ENCODE results near the gene MAPRE2.

Gene MAPRE2

DNA sequence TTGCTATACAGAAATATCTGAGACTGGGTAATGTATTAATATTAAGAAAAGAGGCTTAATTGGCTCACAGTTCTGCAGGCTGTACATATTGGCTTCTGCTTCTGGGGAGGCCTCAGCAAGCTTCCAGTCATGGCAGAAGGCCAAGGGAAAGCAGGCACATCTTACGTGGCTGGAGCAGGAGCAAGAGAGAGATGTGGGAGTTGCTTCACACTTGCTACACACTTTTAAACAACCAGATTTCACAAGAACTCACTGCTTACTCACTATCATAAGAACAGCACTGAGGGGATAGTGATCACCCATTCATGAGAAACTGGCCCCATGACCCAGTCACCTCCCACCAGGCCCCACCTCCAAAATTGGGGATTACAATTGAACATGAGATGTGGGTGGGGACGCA lies 50.6 kb downstream of the MAPRE2 start:
- TF ChIP-seq EGR1 (IDR thresholded peaks at IDR 0.05) (no peak), TCF12 (IDR thresholded peaks at IDR 0.05; ENCODE audit: low read depth) (no peak), TEAD4 (IDR thresholded peaks at IDR 0.05) (no peak)

DNA sequence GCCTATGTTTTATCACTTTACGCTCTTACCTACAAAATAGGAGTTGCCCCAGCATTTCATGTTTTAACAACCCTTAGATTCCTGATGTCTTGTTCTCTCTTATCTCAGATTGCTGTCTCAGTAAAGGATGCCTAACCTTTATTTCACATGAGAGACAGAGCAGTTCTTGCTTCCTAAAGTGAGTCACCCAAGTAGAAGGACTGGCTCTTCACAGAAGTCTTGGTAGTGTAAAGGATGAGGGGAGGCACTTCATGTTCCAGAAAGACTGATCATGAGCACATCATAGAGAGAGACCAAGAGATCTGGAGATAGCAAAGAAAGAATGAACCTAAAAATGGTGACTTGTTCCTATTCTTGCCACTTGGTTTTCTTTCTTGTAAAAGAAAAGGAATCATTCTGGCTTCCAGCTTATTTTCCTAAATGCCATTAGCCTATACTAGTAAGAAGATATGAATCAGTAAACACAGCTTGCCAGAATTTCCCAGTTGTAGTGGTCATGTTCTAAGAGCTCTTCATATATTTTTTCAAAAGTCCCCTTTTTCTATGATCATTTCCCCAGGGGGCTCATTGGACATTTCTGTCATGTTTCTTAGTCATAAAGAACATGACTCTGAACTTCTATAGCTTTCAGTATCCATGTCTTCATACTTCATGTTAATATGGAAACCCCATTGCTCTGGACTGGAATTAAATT lies 54.9 kb downstream of the MAPRE2 start:
- TF ChIP-seq TEAD4 (IDR thresholded peaks at IDR 0.05) (no peak), YY1 (IDR thresholded peaks at IDR 0.05; ENCODE audit: low read depth) (no peak), CREB1 (IDR thresholded peaks at IDR 0.05; ENCODE audit: low read depth) (no peak), ZBTB7A (IDR thresholded peaks at IDR 0.05; ENCODE audit: low read depth) (no peak), EP300 (IDR thresholded peaks at IDR 0.05; ENCODE audit: borderline replicate concordance) (no peak)
- TF ChIP-seq, protein P1, sequence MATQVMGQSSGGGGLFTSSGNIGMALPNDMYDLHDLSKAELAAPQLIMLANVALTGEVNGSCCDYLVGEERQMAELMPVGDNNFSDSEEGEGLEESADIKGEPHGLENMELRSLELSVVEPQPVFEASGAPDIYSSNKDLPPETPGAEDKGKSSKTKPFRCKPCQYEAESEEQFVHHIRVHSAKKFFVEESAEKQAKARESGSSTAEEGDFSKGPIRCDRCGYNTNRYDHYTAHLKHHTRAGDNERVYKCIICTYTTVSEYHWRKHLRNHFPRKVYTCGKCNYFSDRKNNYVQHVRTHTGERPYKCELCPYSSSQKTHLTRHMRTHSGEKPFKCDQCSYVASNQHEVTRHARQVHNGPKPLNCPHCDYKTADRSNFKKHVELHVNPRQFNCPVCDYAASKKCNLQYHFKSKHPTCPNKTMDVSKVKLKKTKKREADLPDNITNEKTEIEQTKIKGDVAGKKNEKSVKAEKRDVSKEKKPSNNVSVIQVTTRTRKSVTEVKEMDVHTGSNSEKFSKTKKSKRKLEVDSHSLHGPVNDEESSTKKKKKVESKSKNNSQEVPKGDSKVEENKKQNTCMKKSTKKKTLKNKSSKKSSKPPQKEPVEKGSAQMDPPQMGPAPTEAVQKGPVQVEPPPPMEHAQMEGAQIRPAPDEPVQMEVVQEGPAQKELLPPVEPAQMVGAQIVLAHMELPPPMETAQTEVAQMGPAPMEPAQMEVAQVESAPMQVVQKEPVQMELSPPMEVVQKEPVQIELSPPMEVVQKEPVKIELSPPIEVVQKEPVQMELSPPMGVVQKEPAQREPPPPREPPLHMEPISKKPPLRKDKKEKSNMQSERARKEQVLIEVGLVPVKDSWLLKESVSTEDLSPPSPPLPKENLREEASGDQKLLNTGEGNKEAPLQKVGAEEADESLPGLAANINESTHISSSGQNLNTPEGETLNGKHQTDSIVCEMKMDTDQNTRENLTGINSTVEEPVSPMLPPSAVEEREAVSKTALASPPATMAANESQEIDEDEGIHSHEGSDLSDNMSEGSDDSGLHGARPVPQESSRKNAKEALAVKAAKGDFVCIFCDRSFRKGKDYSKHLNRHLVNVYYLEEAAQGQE (IDR thresholded peaks at IDR 0.05; ENCODE audit: low read depth): no peak

DNA sequence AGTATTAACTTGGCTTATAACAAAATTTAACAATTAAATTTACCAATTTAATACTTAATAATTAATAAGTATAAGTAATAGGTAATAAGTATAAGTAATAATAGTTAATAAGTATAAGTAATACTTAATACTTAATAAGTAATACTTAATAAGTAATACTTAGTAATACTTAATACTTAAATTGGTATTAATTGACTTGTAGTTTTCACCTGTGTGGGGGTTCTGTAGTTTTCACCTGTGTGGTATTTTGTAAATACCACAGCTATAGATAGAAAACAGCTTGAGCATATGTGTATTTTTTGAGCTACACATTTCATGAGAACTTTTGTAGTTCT lies 55.4 kb downstream of the MAPRE2 start:
- TF ChIP-seq TEAD4 (IDR thresholded peaks at IDR 0.05): no peak
- TF ChIP-seq ZBTB7A (IDR thresholded peaks at IDR 0.05; ENCODE audit: low read depth): no peak
- TF ChIP-seq, protein P1 (IDR thresholded peaks at IDR 0.05; ENCODE audit: low read depth): no peak
- no peak for TF ChIP-seq RAD21 (IDR thresholded peaks at IDR 0.05; ENCODE audit: low read depth)
- no peak for TF ChIP-seq YY1 (IDR thresholded peaks at IDR 0.05; ENCODE audit: low read depth)
- TF ChIP-seq TCF12 (IDR thresholded peaks at IDR 0.05; ENCODE audit: low read depth): no peak
- TF ChIP-seq CREB1 (IDR thresholded peaks at IDR 0.05; ENCODE audit: low read depth): no peak
- no peak for TF ChIP-seq FOXM1 (IDR thresholded peaks at IDR 0.05; ENCODE audit: borderline replicate concordance, low read depth)
- TF ChIP-seq TAF1 (IDR thresholded peaks at IDR 0.05; ENCODE audit: low read depth): no peak
- TF ChIP-seq EP300 (IDR thresholded peaks at IDR 0.05; ENCODE audit: borderline replicate concordance): no peak
- TF ChIP-seq, protein P2, sequence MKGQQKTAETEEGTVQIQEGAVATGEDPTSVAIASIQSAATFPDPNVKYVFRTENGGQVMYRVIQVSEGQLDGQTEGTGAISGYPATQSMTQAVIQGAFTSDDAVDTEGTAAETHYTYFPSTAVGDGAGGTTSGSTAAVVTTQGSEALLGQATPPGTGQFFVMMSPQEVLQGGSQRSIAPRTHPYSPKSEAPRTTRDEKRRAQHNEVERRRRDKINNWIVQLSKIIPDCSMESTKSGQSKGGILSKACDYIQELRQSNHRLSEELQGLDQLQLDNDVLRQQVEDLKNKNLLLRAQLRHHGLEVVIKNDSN (IDR thresholded peaks at IDR 0.05): no peak
- TF ChIP-seq, protein P3, sequence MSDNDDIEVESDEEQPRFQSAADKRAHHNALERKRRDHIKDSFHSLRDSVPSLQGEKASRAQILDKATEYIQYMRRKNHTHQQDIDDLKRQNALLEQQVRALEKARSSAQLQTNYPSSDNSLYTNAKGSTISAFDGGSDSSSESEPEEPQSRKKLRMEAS (IDR thresholded peaks at IDR 0.05): no peak
- TF ChIP-seq CEBPB (IDR thresholded peaks at IDR 0.05): no peak
- no peak for TF ChIP-seq NFIC (IDR thresholded peaks at IDR 0.05)
- TF ChIP-seq EGR1 (IDR thresholded peaks at IDR 0.05): no peak

DNA sequence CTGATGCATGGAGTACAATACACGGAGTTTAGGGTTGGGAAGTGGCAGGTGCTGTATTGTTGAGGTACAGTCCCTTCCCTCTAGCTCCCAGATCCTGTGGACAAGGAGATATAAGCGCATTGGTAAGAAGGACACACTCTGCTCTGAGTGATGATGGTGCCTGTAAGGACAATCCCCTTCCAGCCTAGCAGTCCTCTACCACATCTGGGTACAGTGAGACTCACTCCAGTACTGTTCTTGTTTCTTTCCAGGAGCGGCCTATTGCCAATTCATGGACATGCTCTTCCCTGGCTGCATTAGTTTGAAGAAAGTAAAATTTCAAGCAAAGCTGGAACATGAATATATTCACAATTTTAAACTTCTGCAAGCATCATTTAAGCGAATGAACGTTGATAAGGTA lies 56.0 kb downstream of the MAPRE2 start:
- TF ChIP-seq EGR1 (IDR thresholded peaks at IDR 0.05): no peak
- TF ChIP-seq RAD21 (IDR thresholded peaks at IDR 0.05; ENCODE audit: low read depth): no peak
- TF ChIP-seq TEAD4 (IDR thresholded peaks at IDR 0.05): no peak
- TF ChIP-seq, protein P1 (IDR thresholded peaks at IDR 0.05; ENCODE audit: low read depth): no peak
- no peak for TF ChIP-seq ZBTB7A (IDR thresholded peaks at IDR 0.05; ENCODE audit: low read depth)
- TF ChIP-seq EP300 (IDR thresholded peaks at IDR 0.05; ENCODE audit: borderline replicate concordance): no peak
- TF ChIP-seq NFIC (IDR thresholded peaks at IDR 0.05): no peak
- no peak for TF ChIP-seq TCF12 (IDR thresholded peaks at IDR 0.05; ENCODE audit: low read depth)
- TF ChIP-seq, protein P2 (IDR thresholded peaks at IDR 0.05): no peak

DNA sequence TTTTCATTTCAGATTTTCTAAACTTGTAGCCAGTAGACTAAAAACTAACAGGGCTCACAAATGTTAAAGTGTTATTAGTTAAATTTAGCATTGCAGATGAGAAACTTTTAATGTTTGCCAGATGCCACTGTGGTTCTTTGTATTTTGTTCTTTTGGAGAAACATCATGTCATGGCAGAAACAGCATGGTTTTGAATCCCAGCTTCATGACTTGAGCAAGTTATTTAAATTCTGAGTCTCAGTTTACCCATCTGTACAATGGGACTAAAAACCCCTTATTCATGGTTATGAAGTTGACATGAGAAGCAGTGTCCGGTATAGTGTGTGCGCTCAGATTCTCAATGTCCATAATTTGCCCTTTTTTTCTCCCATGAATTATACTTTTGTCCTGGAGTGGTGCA lies 56.5 kb downstream of the MAPRE2 start:
- TF ChIP-seq CEBPB (IDR thresholded peaks at IDR 0.05) (no peak), RAD21 (IDR thresholded peaks at IDR 0.05; ENCODE audit: low read depth) (no peak), TCF12 (IDR thresholded peaks at IDR 0.05; ENCODE audit: low read depth) (no peak), TEAD4 (IDR thresholded peaks at IDR 0.05) (no peak), TAF1 (IDR thresholded peaks at IDR 0.05; ENCODE audit: low read depth) (no peak)
- TF ChIP-seq, protein P2 (IDR thresholded peaks at IDR 0.05): no peak
- TF ChIP-seq, protein P1 (IDR thresholded peaks at IDR 0.05; ENCODE audit: low read depth): no peak
